HepG2 (cell line): ENCODE data around the gene CDH22.

Experiments used
- RAD21 ChIP-seq: fragments of 450-650 bp; formaldehyde crosslinking; IDR thresholded peaks from 2 replicates; pipeline ENCODE4 v1.5.0; 2020; ENCODE audit warnings: mild to moderate bottlenecking
- THYN1 ChIP-seq: sonication (generic); formaldehyde crosslinking; IDR thresholded peaks from 2 replicates; pipeline ENCODE4 v1.8.1; 2023; ENCODE audit warnings: low read depth, mild to moderate bottlenecking, moderate library complexity, missing genetic modification reagents, borderline replicate concordance
- ZKSCAN1 ChIP-seq: fragments of 150-350 bp; IDR thresholded peaks from 2 replicates; pipeline ENCODE4 v1.6.1; 2014; ENCODE audit warnings: low read length
- TF ChIP-seq, protein P1 (sequence below): sonication (generic); formaldehyde crosslinking; IDR thresholded peaks from 2 replicates; pipeline ENCODE4 v1.5.0; 2020; ENCODE audit warnings: mild to moderate bottlenecking, missing genetic modification reagents, moderate library complexity

DNA sequence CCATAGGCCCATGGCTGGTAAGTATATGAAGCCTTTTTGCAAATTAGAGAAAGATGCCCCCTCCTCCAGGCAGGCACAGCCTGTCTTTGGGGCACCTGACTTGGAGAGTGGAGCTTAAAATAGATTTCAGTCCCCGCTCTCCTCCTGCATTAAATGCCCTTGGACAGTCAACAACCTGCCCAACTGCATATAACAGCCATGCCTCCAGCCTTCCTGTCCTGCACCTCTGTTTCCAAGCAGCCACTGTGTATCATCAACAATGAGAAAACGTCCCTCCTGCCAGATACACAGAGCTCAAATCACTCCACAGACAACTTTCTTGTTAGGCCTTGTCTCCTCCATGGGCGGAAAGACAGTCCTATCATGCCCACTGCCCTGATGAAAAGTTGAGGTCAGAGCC lies 3.4 kb downstream of the CDH22 start:
- no peak for TF ChIP-seq THYN1
- no peak for TF ChIP-seq ZKSCAN1
- no peak for TF ChIP-seq RAD21 (CRISPR knock-in tag)
- TF ChIP-seq, protein P1, sequence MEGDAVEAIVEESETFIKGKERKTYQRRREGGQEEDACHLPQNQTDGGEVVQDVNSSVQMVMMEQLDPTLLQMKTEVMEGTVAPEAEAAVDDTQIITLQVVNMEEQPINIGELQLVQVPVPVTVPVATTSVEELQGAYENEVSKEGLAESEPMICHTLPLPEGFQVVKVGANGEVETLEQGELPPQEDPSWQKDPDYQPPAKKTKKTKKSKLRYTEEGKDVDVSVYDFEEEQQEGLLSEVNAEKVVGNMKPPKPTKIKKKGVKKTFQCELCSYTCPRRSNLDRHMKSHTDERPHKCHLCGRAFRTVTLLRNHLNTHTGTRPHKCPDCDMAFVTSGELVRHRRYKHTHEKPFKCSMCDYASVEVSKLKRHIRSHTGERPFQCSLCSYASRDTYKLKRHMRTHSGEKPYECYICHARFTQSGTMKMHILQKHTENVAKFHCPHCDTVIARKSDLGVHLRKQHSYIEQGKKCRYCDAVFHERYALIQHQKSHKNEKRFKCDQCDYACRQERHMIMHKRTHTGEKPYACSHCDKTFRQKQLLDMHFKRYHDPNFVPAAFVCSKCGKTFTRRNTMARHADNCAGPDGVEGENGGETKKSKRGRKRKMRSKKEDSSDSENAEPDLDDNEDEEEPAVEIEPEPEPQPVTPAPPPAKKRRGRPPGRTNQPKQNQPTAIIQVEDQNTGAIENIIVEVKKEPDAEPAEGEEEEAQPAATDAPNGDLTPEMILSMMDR (CRISPR knock-in tag) = no peak
